Activated CD4-positive, alpha-beta memory T cell treated with anti-CD3 and anti-CD28 coated beads, Interleukin-2, amount 10 ng/mL, durations not matched to agents 7 days and 5 days (primary cell): ENCODE results near the gene SEZ6L2. TPM values are rescaled to one million over a fixed set of nuclear protein-coding genes. Genes with fewer than 3 reads are reported as not detected.

ENCODE experiments used
- CTCF ChIA-PET: fragments of 350-600 bp; sonication (Branson Sonifier 250); formaldehyde crosslinking; loops from one replicate; lab custom pipeline; 2021; ENCODE audit warnings: antibody characterized with exemption, inconsistent platforms; lab: Charles Lee
- POLR2A ChIA-PET: fragments of 350-600 bp; sonication (Branson Sonifier 250); formaldehyde crosslinking; loops from one replicate; lab custom pipeline; 2021; ENCODE audit warnings: antibody characterized with exemption; lab: Charles Lee
- DNase-seq: peaks from one replicate; pipeline ENCODE4 v3.0.0-alpha.2; 2020
- H3K27ac Mint-ChIP-seq: one replicate; pipeline ENCODE4 v1.8.0; 2021; ENCODE audit warnings: mild to moderate bottlenecking, mixed read lengths
- H3K27me3 Mint-ChIP-seq: one replicate; pipeline ENCODE4 v1.8.0; 2021; ENCODE audit warnings: mixed read lengths
- H3K36me3 Mint-ChIP-seq: one replicate; pipeline ENCODE4 v1.8.0; 2021; ENCODE audit warnings: low read depth, mixed read lengths
- H3K4me1 Mint-ChIP-seq: one replicate; pipeline ENCODE4 v1.8.0; 2021; ENCODE audit warnings: mixed read lengths
- H3K4me3 Mint-ChIP-seq: one replicate; pipeline ENCODE4 v1.8.0; 2021; ENCODE audit warnings: mild to moderate bottlenecking, mixed read lengths
- H3K9me3 Mint-ChIP-seq: one replicate; pipeline ENCODE4 v1.8.0; 2021; ENCODE audit warnings: mixed read lengths
- total RNA-seq, 2 experiments: library from RNA; stranded (reverse); gene quantifications; one replicate each; pipeline ENCODE4 v1.2.3, GENCODE V29; 2021

Gene SEZ6L2
- total RNA-seq, 2 experiments from 2014 or later, result 0.08 to 0.13 TPM

DNA sequence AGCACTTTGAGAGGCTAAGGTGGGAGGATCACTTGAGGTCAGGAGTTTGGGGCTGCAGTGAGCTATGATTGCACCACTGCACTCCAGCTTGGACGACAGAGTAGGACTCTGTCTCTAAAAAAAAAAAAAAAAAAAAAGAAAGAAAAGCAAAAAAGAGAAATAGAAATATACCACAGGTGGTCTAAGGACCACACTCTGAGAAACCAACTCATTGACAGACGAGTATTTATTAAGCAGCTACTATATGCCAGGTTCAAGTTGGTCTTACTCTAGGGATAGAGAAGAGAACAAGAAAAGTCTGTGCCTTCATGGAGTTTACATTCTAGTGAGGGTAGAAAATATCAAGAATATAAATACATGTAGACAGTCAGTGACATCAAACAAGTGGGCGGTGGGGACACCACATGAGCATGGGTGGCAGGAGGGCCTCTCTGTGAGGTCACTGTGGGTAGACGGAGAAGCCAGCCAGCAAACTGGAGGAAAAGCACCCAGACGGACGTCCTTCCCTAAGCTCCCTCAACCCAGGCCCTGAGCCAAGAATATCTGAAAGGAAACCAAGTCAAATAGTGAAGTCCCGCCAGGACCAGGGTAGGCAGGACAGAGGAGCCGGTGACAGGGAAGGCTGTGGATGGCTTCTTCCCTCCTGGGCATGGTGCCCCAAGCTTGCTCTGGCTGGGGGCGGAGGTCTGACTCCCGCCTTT lies 41.1 kb downstream of the SEZ6L2 start:
- POLR2A ChIA-PET, result interaction anchor here (1.8 kb wide), 1 partner anchor 156 kb away, joined by 5 read pairs; no protein-coding TSS in a partner anchor
- no peak overlapping the region for H3K27ac Mint-ChIP-seq
- H3K27me3 Mint-ChIP-seq, result no peaks in the 10 kb centered on the region

DNA sequence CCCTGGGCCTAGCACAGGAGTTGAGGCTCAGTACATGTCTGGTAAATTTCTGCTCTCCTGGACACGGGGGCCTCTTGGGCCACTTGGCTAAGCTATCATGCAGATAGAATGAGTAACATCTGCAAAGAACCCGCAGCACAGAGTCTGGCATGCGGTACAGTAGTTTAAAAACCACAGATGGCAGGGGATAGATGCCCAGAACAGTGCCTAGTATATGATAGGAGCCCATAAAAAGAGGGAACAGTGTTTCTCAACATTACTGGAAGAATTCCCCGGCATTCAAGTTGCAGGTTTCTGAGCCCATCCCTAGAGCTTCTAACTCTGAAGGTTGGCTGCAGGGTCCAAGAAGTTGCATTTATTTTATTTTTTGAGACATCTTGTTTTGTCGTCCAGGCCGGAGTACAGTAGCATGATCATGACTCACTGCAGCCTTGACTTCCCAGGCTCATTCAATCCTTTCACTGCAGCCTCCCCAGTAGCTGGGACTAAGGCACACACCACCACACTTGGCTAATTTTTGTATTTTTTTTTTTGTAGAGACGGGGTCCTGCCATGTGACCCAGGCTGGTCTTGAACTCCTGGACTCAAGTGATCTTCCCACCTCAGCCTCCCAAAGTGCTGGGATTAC lies 42.1 kb downstream of the SEZ6L2 start:
- Mint-ChIP-seq H3K36me3 (peaks cover 24% of the 10 kb centered on the region), H3K9me3 (no peaks in the 10 kb centered on the region), H3K4me1 (peaks cover 17% of the 10 kb centered on the region), H3K27ac (no peak overlapping the region), H3K27me3 (no peaks in the 10 kb centered on the region), H3K4me3 (no peak overlapping the region)
- POLR2A ChIA-PET, result interaction anchor here (1.2 to 1.8 kb wide), 2 partner anchors 9 to 155 kb away, joined by 4 to 5 read pairs; no protein-coding TSS in a partner anchor
- no peak for DNase-seq
- CTCF ChIA-PET, result interaction anchor here (2.4 kb wide), 1 partner anchor 9 kb away, joined by 18 read pairs; no protein-coding TSS in a partner anchor

More for the DNA sequence above, 41.1 kb downstream of the SEZ6L2 start:
- Mint-ChIP-seq H3K9me3 (no peaks in the 10 kb centered on the region), H3K4me1 (peaks cover 22% of the 10 kb centered on the region), H3K4me3 (no peak overlapping the region), H3K36me3 (peaks cover 27% of the 10 kb centered on the region)
- DNase-seq, result no peak
- CTCF ChIA-PET, result interaction anchor here (2.4 kb wide), 1 partner anchor 10 kb away, joined by 18 read pairs; no protein-coding TSS in a partner anchor

DNA sequence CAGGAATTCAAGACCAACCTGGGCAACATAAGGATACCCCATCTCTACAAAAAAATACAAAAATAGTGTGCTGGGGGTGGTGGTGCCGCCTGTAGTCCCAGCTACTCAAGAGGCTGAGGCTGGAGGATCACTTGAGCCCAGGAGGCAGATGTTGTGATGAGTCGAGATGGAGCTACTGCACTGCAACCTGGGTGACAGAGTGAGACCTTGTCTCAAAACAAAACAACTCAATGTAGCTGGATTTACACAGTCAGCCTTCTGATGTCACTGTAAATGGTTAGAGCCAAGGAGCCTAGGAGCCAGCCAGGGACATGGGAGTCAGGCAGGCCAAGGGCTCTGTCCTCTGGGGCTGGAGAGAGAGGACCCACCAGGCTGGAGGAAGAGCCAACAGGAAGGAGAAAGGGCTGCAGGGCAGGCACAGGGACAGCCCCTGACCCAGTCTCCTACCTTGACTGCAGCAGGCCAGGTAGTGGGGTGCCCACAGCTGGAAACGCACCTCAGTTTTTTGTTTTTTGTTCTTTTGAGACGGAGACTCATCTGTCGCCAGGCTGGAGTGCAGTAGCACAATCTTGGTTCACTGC lies 44.7 kb downstream of the SEZ6L2 start:
- Mint-ChIP-seq H3K36me3 (peaks cover 24% of the 10 kb centered on the region), H3K4me1 (peaks cover 2% of the 10 kb centered on the region), H3K4me3 (no peak overlapping the region), H3K27me3 (no peaks in the 10 kb centered on the region), H3K27ac (no peak overlapping the region), H3K9me3 (no peaks in the 10 kb centered on the region)
- DNase-seq, result no peak
- CTCF ChIA-PET, result no interaction called here
- POLR2A ChIA-PET, result interaction anchor here (0.9 to 1.2 kb wide), 2 partner anchors 10 to 38 kb away, joined by 3 read pairs; partner anchors contain the start of gene PAGR1

DNA sequence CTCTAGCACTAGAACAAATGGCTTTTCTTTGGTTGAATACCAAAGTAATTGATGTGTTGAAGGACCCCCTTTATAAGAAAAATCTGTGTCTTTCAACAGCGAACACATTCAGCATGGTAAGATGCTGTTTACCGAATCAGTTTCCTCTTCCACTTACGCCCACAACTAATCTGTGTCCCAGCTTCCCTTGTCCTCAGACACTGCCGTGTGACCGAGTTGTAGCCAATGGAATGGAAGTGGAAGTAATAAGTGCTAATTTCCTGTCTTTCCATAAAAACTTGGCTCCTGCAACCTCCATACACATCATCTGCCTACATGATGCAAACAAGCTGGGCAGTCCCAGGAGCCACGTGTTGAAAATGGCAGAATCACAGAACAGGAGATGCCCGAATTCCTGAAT lies 46.7 kb downstream of the SEZ6L2 start:
- H3K36me3 Mint-ChIP-seq, result peaks cover 25% of the 10 kb centered on the region
- no peak overlapping the region for H3K4me3 Mint-ChIP-seq
- ChIA-PET POLR2A (interaction anchor here (1.1 to 1.9 kb wide), 3 partner anchors 11 to 27 kb away, joined by 4 to 5 read pairs (median 4); partner anchors contain the start of gene CDIPT), CTCF (interaction anchor here (0.7 to 1.0 kb wide), 2 partner anchors 25 to 60 kb away, joined by 3 read pairs; no protein-coding TSS in a partner anchor)
- H3K9me3 Mint-ChIP-seq, result no peaks in the 10 kb centered on the region
- peaks cover 6% of the 10 kb centered on the region for H3K4me1 Mint-ChIP-seq
- no peak for DNase-seq
- H3K27ac Mint-ChIP-seq, result no peak overlapping the region
- H3K27me3 Mint-ChIP-seq, result no peaks in the 10 kb centered on the region

DNA sequence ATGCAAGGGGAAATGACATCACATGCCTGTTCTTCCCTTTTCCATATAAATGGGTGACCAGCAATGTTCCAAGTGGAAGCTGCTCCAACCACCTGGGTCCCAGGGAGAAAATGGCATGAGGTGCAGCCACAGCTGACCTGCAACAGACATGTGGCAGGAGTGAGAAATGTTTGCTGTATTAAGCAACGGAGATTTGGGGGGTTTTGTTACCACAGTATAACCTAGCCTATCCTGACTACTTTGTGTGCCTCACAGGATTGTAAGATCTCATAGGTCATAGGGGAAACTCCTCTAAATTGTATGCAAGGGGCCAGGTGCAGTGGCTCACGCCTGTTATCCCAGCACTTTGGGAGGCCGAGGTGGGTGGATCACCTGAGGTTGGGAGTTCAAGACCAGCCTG lies 48.4 kb downstream of the SEZ6L2 start:
- ChIA-PET CTCF (interaction anchor here (0.7 to 0.8 kb wide), 3 partner anchors 43 to 150 kb away, joined by 3 read pairs; no protein-coding TSS in a partner anchor), POLR2A (interaction anchor here (1.0 kb wide), 1 partner anchor 12 kb away, joined by 3 read pairs; no protein-coding TSS in a partner anchor)
- H3K27me3 Mint-ChIP-seq, result no peaks in the 10 kb centered on the region
- H3K27ac Mint-ChIP-seq, result no peak overlapping the region
- no peaks in the 10 kb centered on the region for H3K9me3 Mint-ChIP-seq
- H3K4me1 Mint-ChIP-seq, result peaks cover 10% of the 10 kb centered on the region
- DNase-seq, result no peak
- no peak overlapping the region for H3K4me3 Mint-ChIP-seq
- peaks cover 33% of the 10 kb centered on the region for H3K36me3 Mint-ChIP-seq

DNA sequence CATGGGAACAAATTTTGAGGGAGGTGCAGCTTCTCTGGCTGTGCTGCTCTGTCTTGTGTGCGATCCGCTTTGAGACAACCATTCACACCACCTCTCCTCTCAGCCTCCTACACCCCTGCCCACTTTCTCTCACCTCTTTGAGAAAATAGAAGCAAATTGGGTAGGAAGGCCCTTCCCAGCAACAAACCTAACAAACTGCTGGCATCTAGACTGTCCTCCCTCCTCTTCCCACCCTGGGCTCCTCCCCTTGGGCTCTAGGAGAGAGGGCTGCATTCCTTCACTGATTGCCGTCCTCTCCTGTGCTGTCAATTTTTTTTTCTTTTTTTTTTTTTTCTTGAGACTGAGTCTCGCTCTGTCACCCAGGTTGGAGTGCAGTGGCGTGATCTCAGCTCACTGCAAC lies 49.8 kb downstream of the SEZ6L2 start:
- POLR2A ChIA-PET, result interaction anchor here (1.7 to 4.0 kb wide), 4 partner anchors 33 to 148 kb away, joined by 4 to 33 read pairs (median 20); partner anchors contain the start of genes MAZ, PAGR1 and TMEM219
- Mint-ChIP-seq H3K4me1 (peaks cover 10% of the 10 kb centered on the region), H3K9me3 (no peaks in the 10 kb centered on the region), H3K27ac (no peak overlapping the region), H3K4me3 (no peak overlapping the region), H3K36me3 (peaks cover 47% of the 10 kb centered on the region), H3K27me3 (no peaks in the 10 kb centered on the region)
- CTCF ChIA-PET, result interaction anchor here (0.5 to 4.0 kb wide), 15 partner anchors 9 to 162 kb away, joined by 3 to 86 read pairs (median 8); partner anchors contain the start of genes KCTD13, MVP, PAGR1 and TAOK2
- DNase-seq, result no peak

DNA sequence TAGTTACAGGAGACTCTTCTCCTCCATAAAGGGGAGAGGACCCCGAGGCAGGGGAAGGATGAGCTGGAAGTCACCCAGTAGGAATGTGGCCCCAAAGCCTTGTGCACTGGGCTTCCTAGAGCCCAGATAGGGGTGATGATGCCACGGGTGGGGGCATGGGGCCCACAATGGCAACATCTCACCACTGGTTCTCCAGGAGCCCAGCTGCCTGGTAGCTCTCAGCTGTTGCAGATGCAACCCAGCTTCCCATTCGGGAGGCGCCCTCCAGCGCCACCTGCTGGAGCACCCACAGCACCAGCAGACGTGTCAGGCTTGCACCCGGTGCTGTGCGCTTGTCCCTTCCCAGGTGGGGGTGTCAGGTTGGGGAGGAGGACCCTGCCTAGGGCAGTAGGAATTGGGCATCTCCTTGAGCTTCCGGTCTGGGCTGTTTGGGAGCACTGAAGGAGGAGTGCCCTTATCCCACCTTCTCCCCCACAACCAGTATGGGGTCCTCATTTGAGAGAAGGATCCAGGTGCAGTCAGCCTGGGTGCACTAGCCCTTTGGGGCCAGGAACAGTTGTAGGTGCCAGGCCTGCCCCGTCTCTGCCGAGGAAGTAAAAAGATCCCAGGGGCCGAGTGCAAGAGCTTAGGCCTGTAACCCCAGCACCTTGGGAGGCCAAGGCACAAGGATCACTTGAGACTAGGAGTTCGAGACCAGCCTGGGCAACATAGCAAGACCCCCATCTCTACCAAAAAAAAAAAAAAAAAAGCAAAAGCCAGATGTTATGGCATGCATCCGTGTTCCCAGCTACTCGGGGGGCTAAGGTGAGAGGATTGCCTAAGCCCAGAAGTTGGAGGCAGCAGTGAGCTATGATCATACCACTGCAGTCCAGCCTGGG lies 50.7 kb downstream of the SEZ6L2 start:
- ChIA-PET CTCF (interaction anchor here (0.6 to 4.0 kb wide), 41 partner anchors 9 to 237 kb away, joined by 3 to 86 read pairs (median 5); partner anchors contain the start of genes ALDOA, C16orf54, CDIPT and KCTD13), POLR2A (interaction anchor here (0.7 to 4.0 kb wide), 15 partner anchors 9 to 183 kb away, joined by 3 to 33 read pairs (median 4); partner anchors contain the start of genes HIRIP3, KIF22, MAZ and MVP)
- peaks cover 10% of the 10 kb centered on the region for H3K4me1 Mint-ChIP-seq
- peak; percentile 85 for DNase-seq
- H3K36me3 Mint-ChIP-seq, result peaks cover 51% of the 10 kb centered on the region
- peak overlapping the region; percentile 63 for H3K27ac Mint-ChIP-seq
- no peaks in the 10 kb centered on the region for H3K27me3 Mint-ChIP-seq
- no peaks in the 10 kb centered on the region for H3K9me3 Mint-ChIP-seq
- H3K4me3 Mint-ChIP-seq, result no peak overlapping the region

DNA sequence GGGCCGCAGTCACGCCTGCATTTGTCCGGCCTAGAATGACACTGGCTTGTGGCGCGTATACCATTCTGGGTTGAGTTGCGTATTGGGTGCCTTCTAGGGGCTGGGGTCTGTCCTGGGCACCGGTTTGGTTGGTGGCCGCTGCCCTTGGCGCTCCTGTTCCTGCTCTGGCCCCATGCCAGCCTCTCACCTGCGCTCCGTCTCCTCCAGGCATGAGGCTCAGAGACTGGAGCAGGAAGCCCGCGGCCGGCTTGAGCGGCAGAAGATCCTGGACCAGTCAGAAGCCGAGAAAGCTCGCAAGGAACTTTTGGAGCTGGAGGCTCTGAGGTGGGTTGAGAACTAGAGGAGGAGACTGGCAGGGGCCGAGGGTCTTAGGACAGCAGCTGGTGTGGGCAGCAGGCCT lies 53.7 kb downstream of the SEZ6L2 start:
- POLR2A ChIA-PET, result interaction anchor here (1.1 to 4.0 kb wide), 3 partner anchors 18 to 145 kb away, joined by 3 to 33 read pairs (median 15); no protein-coding TSS in a partner anchor
- Mint-ChIP-seq H3K9me3 (no peaks in the 10 kb centered on the region), H3K27ac (no peak overlapping the region), H3K4me3 (no peak overlapping the region), H3K27me3 (no peaks in the 10 kb centered on the region), H3K36me3 (peaks cover 62% of the 10 kb centered on the region), H3K4me1 (peaks cover 10% of the 10 kb centered on the region)
- CTCF ChIA-PET, result no interaction called here
- no peak for DNase-seq

DNA sequence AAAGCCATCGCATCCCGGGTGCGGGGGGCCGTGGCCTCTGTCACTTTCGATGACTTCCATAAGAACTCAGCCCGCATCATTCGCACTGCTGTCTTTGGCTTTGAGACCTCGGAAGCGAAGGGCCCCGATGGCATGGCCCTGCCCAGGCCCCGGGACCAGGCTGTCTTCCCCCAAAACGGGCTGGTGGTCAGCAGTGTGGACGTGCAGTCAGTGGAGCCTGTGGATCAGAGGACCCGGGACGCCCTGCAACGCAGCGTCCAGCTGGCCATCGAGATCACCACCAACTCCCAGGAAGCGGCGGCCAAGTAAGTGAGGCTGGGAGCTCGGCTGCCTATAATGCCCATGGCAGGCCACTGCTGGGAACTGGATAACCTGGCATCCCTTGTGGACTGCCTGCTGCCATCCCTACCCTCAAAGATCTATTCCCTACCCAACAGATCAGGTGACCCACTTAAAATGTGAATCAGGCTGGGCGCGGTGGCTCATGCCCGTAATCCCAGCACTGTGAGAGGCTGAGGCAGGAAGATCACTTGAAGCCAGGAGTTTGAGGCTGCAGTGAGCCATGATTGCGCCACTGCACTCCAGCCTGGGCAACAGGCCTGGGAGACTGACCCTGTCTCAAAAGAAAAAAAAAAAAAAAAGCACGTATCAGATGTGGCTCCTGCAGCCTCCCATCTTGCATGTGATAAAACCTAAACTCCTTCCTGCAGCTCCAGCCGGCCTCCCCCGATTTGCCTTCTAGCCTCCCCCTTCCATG lies 54.6 kb downstream of the SEZ6L2 start:
- no peak for DNase-seq
- Mint-ChIP-seq H3K4me1 (peaks cover 10% of the 10 kb centered on the region), H3K27me3 (no peaks in the 10 kb centered on the region), H3K27ac (no peak overlapping the region), H3K4me3 (no peak overlapping the region), H3K36me3 (peaks cover 64% of the 10 kb centered on the region), H3K9me3 (no peaks in the 10 kb centered on the region)
- CTCF ChIA-PET, result interaction anchor here (1.9 kb wide), 1 partner anchor 144 kb away, joined by 4 read pairs; no protein-coding TSS in a partner anchor
- POLR2A ChIA-PET, result interaction anchor here (1.1 to 3.9 kb wide), 3 partner anchors 17 to 36 kb away, joined by 3 to 15 read pairs (median 3); no protein-coding TSS in a partner anchor

DNA sequence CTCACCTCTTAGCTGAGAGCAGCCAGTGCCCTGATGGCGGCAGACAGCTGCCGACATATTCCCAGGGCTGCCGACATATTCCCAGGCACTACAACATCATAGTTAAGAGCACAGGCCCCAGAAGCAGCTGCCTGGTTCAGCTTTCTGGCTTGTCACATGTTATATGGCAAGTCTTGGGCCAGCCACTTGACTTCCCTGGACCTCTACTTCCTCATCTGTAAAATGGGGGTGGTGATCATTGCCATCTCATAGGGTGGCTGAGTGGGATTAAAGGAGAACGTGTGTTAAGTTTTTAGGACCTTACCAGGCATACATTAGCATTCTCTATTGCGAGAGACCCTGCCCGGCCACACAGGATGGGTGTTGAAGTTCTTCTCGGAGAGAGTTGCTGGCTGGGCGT lies 55.4 kb downstream of the SEZ6L2 start:
- no peak for DNase-seq
- Mint-ChIP-seq H3K36me3 (peaks cover 69% of the 10 kb centered on the region), H3K9me3 (no peaks in the 10 kb centered on the region), H3K27ac (no peak overlapping the region), H3K4me1 (peaks cover 10% of the 10 kb centered on the region), H3K27me3 (no peaks in the 10 kb centered on the region), H3K4me3 (no peak overlapping the region)
- CTCF ChIA-PET, result interaction anchor here (1.9 kb wide), 1 partner anchor 143 kb away, joined by 4 read pairs; no protein-coding TSS in a partner anchor
- POLR2A ChIA-PET, result interaction anchor here (0.7 to 1.9 kb wide), 4 partner anchors 23 to 153 kb away, joined by 3 to 7 read pairs (median 4); no protein-coding TSS in a partner anchor
